Measurements from ENCODE around the gene SCARB1. TPM values are rescaled to one million over a fixed set of nuclear protein-coding genes. Genes with fewer than 3 reads are reported as not detected.
A peak's percentile ranks its signal among the peaks of the same experiment; 100 is the strongest.

Gene SCARB1
- total and polyA plus RNA-seq, 2 of the 13 experiments (the other 11 are each of a cell fraction or from before 2014, with no cell fraction given) = 63.4 to 160 TPM

DNA sequence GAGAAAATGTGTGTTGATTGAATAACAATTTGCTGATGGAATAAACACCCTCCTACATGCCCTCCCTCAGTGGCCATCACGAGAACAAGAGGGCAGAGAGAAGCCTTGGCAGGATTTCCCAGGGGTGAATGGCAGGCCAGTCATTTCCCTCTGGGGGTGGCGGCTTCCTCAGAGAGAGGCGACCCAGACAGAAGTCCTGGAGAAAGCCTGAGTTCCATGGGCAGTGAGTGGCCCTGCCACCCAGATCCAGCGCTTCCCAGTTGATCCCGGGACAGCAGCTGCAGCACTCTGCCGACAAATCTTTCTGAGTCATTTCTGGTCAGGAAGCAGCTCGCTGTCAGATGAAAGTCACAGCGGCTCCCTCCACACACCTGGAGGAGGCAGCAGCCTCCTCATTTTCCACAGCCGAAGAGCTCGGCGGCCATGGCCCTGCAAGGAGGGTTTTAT, 123.0 kb downstream of the SCARB1 start (continued):
- TF ChIP-seq SAP130 (CRISPR knock-in tag; IDR thresholded peaks at IDR 0.05; ENCODE audit: low read depth) = peak; percentile 49; the same call in 1 of the 2 replicates
- peak; percentile 60 for TF ChIP-seq XRCC5 (optimal IDR thresholded peaks at IDR 0.05; ENCODE audit: low read length)
- TF ChIP-seq ZMYM3 (CRISPR knock-in tag; IDR thresholded peaks at IDR 0.05) = no peak
- TF ChIP-seq ZBTB1 (CRISPR knock-in tag; IDR thresholded peaks at IDR 0.05; ENCODE audit: borderline replicate concordance) = no peak
- TF ChIP-seq, protein P1, sequence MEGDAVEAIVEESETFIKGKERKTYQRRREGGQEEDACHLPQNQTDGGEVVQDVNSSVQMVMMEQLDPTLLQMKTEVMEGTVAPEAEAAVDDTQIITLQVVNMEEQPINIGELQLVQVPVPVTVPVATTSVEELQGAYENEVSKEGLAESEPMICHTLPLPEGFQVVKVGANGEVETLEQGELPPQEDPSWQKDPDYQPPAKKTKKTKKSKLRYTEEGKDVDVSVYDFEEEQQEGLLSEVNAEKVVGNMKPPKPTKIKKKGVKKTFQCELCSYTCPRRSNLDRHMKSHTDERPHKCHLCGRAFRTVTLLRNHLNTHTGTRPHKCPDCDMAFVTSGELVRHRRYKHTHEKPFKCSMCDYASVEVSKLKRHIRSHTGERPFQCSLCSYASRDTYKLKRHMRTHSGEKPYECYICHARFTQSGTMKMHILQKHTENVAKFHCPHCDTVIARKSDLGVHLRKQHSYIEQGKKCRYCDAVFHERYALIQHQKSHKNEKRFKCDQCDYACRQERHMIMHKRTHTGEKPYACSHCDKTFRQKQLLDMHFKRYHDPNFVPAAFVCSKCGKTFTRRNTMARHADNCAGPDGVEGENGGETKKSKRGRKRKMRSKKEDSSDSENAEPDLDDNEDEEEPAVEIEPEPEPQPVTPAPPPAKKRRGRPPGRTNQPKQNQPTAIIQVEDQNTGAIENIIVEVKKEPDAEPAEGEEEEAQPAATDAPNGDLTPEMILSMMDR (CRISPR knock-in tag; IDR thresholded peaks at IDR 0.05) = 0 out of 2 replicates have a peak, but pooled peaks have one; percentile 25
- TF ChIP-seq, protein P2, sequence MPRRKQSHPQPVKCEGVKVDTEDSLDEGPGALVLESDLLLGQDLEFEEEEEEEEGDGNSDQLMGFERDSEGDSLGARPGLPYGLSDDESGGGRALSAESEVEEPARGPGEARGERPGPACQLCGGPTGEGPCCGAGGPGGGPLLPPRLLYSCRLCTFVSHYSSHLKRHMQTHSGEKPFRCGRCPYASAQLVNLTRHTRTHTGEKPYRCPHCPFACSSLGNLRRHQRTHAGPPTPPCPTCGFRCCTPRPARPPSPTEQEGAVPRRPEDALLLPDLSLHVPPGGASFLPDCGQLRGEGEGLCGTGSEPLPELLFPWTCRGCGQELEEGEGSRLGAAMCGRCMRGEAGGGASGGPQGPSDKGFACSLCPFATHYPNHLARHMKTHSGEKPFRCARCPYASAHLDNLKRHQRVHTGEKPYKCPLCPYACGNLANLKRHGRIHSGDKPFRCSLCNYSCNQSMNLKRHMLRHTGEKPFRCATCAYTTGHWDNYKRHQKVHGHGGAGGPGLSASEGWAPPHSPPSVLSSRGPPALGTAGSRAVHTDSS (CRISPR knock-in tag; conservative IDR thresholded peaks at IDR 0.05) = 0 out of 2 replicates have a peak, but pooled peaks have one; percentile 1
- TF ChIP-seq ZNF839 (CRISPR knock-in tag; IDR thresholded peaks at IDR 0.05; ENCODE audit: borderline replicate concordance) = no peak
- TF ChIP-seq MATR3 (CRISPR knock-in tag; IDR thresholded peaks at IDR 0.05) = no peak
- TF ChIP-seq, protein P3, sequence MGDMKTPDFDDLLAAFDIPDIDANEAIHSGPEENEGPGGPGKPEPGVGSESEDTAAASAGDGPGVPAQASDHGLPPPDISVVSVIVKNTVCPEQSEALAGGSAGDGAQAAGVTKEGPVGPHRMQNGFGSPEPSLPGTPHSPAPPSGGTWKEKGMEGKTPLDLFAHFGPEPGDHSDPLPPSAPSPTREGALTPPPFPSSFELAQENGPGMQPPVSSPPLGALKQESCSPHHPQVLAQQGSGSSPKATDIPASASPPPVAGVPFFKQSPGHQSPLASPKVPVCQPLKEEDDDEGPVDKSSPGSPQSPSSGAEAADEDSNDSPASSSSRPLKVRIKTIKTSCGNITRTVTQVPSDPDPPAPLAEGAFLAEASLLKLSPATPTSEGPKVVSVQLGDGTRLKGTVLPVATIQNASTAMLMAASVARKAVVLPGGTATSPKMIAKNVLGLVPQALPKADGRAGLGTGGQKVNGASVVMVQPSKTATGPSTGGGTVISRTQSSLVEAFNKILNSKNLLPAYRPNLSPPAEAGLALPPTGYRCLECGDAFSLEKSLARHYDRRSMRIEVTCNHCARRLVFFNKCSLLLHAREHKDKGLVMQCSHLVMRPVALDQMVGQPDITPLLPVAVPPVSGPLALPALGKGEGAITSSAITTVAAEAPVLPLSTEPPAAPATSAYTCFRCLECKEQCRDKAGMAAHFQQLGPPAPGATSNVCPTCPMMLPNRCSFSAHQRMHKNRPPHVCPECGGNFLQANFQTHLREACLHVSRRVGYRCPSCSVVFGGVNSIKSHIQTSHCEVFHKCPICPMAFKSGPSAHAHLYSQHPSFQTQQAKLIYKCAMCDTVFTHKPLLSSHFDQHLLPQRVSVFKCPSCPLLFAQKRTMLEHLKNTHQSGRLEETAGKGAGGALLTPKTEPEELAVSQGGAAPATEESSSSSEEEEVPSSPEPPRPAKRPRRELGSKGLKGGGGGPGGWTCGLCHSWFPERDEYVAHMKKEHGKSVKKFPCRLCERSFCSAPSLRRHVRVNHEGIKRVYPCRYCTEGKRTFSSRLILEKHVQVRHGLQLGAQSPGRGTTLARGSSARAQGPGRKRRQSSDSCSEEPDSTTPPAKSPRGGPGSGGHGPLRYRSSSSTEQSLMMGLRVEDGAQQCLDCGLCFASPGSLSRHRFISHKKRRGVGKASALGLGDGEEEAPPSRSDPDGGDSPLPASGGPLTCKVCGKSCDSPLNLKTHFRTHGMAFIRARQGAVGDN (CRISPR knock-in tag; IDR thresholded peaks at IDR 0.05) = peak; percentile 29; the same call in 1 of the 2 replicates
- peak; percentile 96 for TF ChIP-seq ZNF3 (CRISPR knock-in tag; IDR thresholded peaks at IDR 0.05)
- 0 out of 2 replicates have a peak, but pooled peaks have one; percentile 52 for TF ChIP-seq ZNF292 (CRISPR knock-in tag; IDR thresholded peaks at IDR 0.05; ENCODE audit: borderline replicate concordance, low read depth)
